Dermis blood vessel endothelial cell (primary cell): ENCODE data around the gene CORO6. TPM values are rescaled to one million over a fixed set of nuclear protein-coding genes. Genes with fewer than 3 reads are reported as not detected.

Source experiments
- DNase-seq: peaks from one replicate; pipeline ENCODE4 v3.0.0; 2010
- total RNA-seq: library from RNA; depleted of rRNA; stranded (reverse); fragments of >200 nt; gene quantifications from 2 replicates; pipeline ENCODE4 v1.2.3, GENCODE V29; 2014

The CORO6 gene
- total RNA-seq, 1 donor from 2014 or later = 3.9 TPM

DNA sequence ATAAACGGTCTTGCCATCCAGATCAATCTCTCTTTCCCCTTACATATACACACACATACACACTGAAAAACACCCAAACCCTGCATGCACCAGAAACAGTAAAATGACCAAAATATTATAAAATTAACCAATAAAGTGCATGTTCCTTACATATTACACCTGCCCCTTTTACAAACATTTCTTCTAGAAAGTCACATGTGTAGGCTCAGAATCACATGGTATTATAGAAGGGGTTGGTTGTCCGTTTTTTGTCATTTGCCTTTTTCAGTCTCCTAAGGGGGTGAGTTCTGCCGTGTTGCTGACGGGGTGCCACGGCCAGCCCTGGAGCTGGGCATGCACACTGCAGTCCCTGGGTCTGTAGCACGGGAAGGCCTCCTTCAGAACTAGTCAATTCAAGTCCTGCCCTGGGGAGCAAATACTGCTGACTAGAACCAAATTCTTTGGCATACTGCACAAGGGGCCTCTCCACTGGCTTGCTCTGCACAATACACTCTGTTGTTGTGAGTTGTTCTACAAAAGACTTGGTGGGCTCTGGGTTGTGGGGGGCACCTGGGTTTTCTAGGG lies 8.0 kb upstream of the CORO6 start:
- no peak for DNase-seq

DNA sequence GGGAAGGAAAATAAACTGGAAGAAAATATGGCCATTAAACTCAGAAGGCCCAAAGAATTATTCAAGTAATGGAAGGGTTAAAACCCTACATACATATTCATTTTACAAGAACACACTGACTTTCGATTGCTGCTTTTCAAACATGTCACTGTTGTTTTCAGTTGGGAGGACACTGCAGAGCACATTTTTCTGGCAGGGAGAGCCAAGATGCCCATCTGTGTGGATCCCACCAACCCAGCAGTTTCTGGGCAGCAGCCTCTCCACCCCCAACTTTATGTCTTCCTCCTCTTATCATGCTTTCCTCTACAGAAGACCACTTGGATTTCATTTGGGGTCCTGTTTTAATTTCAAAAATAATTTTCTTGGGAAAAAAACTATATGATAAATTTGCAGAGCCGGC lies 7.1 kb upstream of the CORO6 start:
- no peak for DNase-seq

DNA sequence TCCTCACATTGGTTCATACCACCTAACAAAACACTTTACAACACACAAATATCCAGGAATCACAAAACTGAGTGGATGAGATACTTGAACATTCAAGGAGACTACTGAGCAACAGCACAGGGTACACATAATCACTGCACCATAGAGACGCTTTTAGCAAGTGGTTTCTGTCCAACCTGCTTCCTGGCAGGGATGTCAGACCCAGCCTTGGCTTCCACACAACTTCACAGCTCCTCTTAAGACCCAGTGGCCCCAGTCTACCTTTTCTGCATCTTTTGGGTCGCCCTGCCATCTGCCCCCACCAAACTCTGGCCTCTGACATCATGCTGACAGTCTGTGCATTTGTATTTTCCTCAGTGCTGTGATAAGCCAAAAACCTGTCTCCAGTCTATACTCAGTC lies 5.9 kb upstream of the CORO6 start:
- DNase-seq = no peak

DNA sequence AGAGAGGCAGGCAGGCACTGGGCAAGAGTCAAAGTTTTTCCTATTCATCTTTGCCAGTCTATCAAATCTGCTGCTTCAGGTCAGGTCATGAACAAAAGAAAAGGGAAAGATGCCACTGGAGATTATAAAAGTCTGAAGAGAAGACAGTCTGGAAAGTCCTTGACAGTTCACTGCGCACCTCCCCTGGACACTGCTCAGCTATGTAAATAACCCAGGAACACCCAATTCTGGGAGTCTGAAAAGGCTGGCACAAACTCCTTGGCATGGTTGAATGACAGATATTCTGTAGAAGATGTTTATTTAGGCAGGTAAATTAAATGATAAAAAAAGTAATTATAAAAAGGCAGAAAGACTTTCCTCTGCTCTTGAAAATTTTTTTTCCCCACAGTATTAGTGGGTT lies 5.2 kb upstream of the CORO6 start:
- DNase-seq = no peak

DNA sequence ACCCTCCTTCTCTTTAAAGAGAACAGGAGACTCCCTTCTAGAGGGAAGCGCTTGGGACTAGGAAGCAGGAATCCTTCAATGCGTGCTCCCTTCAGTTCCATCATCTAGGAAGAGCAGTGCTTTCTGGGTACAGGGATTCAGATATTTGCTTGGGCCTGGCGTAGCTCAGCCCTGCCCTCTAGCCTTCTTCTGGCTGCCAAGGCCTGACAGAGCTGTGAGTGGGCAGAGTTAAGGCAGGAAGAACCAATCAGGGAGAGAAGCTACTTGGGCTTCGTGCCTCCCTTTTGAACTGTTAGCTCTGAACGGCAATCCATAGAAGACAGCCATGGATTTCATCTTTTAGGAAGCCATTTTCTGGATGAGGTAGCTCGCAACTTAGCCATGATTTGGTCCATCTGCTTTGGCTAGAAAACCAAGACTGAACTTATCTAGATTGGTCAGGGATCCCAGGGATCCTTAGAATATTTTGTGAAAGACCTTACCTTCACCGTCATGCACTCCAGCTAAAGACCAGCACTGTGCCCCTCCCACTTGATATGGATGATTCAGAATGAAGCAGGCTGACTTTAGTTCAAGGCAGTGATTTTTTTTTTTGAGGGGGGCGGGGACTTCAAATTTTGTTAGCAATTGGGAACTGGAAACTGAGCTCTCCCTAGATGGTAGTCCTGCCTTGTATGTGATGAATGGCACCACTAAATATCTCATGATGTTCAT lies 2.5 kb upstream of the CORO6 start:
- peak; percentile 34 for DNase-seq

DNA sequence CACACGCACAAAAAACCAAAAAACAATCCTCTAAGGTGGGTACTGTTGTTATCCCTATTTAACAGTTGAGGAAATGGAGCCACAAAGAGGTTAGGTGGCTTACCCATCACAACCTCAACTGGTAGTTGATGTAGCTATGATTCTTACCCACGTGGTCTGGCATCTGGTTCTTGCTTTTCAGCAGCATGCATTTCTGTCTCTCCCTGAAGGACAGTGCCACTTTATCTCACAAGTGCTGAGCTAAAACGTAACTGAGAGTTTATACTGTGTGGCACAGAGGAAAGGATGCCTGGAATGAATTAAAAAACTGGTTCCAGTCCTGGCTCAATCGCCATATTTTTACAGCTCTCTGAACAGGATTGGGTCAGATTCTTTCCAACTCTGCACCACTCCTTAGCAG lies 1.9 kb upstream of the CORO6 start:
- no peak for DNase-seq

DNA sequence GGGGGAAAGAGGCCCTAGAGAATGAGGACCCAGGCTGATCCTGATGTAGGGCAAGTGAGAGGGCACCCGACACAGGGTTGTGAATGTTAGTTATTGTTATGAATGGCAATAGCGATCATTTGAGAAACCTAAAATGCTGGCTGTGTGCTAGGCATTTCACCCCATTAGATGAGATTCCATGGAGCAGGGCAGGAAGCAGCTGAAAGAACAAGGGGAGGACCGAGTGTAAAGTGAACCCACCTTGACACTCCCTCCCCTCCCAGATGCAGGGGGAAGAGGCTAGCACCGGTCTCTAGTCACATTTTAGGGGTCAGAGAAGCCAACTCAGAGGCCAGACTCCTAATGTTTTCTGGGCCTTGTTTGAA lies 553 bp upstream of the CORO6 start:
- no peak for DNase-seq

DNA sequence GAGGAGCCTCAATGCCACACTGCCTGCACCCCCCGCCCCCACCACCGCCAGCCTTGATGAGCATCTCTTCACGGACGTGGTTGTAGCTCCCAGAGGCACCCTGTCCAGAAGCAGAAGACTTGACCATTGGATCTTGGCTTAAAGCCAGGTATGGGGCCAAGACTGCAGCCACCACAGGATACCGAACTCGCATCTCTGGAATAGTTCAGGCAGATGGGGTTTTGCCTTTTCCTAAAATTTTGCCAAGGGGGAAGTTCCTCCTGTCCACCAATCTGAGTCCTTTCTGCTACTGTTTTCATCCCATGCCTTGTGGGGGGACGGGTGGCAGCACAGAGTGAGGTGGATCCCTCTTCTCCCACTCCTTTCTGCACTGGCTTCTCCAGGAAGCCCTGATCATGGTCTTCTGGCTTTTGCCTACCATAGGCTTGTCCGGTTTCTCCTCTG lies 939 bp downstream of the CORO6 start:
- no peak for DNase-seq

DNA sequence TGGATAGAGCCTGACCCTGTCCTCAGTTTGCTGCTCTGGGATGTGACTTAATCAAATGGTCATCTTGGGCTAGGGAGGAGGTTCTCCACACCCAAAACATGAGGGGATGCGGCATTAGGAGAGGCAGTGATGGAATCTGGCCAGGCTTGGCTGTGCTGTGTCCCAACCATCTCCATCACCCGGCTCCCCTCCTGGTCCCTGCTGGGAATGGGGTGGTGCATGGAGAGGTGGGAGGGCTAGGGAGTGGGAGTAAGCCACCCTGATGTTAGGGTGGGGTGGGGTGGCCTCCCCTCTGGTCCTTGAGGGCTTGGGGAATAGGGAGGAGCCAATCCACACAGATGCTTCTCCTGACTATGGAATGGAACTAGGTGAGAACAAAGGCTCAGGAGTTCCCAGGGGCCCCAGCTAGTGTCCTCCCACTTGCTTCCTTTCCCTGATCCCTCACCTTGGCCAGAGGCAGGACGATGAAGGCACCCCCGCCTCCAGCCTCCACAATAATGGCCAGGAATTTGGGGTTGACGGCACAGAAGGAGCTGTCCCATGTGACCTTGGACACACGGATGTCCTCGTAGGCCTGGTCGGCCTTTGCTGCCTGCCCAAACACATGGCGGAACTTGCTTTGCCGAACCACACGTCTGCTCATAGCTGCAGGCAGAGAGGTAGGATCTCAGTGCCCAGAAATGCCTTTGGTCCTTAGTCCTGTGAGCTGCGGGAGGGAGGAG lies 1.8 kb downstream of the CORO6 start:
- DNase-seq = no peak

DNA sequence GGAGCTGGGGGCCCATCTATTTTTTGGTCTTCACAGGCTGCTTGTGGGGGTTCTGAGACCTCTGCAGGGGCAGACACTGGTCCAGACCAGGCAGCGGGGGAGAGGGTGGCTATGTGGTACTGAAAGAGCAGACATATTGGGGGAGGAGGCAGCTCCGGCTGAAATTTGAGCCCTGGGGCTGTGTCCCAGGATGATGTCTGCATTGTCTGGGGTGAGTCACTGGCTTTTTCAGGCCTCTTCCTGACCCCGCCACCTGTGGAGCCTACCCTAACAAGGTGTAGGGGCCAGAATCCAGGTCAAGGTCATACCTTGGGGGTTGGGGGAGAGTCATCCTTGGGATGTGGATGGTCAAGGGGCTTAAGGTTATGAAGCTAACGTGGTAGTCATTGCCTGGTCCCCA lies 2.4 kb downstream of the CORO6 start:
- DNase-seq = no peak

DNA sequence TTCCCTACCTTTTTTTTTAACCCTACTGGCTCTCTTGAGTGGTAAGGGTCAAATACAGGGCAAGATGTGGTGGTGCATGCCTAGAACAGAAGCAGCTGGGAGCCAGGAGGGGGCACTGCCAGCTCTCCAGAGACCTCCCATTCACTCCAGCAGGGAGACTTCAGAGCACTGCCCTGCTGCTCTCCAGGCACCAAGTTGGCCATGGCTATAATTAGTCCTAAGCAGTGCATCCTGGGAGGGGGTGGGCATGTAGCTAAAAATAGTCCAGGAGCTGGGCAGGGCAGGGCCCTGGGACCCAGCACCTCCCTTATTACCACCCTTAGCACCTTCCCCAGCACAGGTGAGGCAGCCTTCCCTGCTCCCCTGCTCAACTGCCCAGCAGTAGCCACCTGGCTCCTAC lies 3.5 kb downstream of the CORO6 start:
- DNase-seq = peak; percentile 68

DNA sequence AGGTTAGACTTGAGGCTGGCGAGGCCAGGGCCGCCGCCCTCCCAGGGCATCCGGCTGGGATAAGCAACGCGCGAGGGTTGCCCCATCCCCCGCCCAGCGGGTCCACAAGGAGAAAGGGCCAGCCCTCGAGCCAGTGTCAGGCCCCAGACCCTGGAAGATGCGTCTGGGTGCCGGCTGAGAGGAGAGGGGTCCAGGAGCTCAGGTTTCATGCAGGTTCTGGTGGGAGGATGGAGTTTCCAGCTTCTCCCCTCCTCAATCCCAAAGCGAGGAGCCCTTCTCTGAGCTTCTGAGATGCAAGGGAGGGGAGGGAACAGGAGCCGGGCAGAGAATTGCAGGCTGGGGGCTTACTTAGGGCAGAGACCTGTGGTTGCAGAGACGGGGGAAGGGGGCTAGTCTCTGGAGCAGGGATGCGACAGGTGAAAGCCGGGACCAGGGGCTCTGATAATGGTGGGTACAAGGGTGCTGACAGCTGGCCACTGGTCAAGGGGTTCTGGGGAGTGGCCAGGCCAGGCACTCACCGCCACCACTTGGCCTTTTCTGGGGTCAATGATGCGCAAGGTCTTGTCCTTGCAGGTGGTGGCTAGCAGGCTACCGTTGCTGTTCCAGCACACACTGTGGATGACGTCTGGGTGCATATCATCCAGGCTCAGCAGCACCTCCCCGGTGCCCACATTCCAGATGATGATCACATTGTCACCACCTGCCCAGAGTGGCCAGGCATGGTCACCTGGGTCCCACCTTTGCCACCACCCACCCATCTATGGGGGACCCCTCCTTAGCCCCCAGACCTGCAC lies 4.2 kb downstream of the CORO6 start:
- no peak for DNase-seq

DNA sequence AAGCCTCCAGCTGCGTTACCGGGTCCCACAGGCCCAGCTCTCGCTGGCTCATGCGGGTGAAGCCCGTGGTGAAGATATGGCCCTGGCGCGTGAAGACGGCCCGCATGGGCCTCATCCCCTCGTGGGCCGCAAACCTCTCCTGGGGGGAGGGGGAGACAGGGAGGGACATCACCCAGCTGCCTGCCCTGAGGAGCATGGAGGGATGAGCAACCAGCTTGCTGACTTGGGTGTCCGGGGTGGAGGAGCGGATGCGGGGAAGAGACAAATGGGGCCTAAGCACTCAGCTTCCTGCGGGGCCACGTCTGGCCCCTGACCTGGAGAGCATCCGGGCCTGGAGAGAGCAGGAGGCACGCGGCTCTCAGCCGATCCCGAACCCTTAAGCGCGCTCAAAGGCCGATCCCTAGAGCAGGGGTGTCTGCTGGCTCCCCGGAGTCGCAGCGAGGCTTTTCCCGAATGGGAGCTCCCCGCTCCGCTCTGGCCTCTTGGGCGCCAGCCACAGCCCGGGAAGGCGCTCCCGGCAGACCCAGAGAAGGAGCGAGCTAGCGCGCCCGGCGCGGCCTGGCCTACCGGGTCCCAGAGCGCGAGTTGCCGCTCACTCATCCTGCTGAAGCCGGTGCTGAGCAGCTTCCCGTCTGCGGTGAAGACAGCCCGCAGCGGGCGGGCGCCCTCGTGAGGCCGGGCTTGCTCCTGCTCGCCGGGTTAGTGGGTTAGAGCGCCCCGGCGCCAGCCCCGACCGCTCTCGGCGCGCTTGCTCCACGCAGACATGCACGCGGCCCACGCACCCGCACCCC lies 5.0 kb downstream of the CORO6 start:
- DNase-seq = peak; percentile 81

DNA sequence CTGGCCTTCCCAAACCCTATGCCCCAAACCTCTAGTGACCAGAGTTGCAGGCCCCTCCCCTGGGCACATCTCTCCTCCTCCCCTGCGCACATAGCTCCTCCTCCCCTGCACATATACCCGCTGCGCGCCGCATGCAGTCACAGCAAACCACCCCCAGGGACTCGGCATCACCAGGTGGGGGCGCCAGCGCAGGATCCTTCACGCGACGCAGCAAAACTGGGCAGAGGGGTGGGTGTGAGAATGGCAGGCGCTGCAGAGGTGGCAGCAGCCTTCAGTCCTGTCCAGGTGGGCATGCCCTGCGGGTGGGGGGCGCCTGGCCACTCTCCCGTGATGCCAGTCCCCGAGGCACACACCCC lies 5.6 kb downstream of the CORO6 start:
- peak; percentile 93 for DNase-seq

DNA sequence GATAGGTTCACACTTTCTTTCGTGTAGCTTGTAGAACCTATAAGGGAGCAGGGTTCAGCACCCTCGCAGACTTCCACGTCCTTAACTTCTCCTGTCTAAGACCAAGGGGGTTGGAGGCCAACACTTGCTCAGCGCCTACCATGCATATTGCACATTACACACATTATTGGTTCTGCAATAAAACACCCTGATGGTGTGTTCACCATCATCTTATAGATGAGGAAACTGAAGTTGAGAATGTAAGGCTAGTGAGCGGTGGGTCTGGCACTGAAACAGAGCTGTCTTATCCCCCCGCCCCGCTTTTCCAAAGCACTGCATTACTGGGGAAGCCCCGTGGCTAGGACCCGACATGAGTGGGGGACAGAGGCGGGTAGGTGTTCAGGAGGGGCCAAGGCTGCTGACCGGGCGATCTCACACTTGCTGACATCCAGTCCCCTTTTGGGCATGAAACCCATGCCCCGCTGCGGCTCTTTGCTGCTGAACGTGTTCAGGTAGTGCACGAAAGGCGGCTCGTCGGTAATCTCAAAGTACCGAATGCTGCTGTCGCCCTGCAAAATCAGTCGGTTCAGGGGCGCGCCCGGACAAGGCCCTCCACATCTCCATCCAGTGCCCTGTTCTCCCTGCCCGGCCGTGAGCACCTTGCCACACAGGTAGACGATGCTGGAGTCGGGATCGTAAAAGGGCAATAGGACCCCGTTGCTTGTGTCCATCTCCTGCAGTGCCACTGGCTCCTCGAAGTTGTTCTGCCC lies 6.2 kb downstream of the CORO6 start:
- no peak for DNase-seq

DNA sequence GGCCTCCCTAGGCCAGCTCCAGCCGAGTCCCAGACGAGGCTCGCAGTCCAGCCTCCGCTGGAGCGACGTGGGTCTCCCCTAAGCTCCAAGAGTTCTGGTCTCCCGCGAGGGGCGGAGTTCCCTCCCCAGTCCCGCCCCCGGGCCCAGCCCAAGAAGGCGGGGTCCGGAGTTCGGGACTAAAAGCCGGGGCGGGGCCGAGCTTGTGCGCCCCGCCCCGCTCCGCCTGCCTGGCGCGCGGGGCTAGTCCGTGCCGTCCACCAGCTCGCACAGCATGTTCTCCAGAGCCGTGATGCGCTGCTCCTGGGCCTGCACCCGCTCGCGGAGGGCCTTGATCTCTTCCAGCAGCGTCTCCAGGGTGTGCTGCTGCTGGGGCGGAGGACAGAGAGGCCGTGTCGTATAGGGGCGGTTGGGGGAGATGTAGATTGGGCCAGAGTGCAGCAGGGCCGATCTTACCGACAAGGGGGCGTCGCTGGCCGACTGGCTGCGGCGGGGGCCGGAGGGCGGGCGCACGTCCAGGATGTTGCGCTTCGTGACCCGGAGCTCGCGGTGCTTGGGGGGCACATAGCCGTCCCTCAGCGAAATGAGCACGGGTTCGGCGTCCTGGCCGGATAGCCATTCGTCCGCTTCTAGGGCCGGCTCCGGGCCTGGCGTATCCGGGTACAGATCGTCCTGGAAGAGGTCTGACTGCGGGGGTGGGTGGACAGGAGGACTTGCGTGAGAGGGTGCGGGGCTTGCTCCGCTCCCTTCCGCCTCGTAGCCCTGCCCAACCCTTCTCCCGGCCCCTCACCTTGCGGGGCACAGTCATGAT lies 7.0 kb downstream of the CORO6 start:
- DNase-seq = peak; percentile 88

DNA sequence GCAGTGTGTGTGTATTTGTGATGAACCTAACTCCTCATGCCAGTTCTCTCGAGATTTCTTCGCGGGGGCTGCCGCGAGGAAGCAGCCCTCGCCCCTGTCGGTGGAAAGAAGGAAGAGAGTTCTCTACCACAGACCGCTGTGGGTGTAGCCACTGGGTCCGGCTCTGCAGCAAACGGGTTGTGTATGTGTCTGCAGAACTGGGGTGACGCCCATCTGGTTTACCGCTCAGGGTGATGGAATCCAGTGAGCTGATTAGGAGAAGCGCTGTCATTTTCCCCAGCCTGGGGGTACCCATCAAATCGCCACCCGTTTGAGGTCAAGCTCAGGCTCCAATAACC lies 7.7 kb downstream of the CORO6 start:
- DNase-seq = no peak

DNA sequence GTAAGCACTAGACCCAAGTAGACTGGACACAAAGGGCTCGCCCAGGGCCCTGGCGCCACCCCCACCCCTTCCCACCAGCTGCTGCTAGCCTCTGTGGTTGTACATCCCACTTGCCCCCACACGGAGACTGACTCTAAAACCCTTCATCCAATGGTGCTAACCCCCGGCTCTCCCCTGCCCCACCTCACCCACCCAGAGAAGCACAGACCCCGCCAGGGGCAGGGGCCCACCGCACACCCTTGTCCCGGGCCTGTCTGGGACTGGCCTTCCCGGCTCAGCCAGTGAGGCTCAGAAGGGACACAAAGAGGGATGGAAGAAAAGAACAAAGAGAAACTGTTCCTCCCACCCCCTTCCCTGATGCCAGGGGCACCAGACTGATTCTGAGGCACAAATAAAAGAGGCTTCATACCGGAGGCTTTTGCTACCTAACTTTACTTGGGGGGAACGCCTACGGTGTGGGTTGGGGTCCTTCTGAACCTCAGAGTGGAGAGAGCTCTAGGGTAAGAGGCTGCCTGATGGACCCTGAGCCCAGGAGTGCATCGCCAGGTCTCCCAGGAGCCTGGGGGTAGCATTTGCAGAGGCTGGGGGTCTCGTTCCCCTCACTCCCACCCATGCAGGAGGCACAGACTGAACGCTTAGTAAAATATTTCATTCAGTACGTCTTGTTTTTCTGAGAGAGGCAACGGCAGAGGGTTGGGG lies 8.2 kb downstream of the CORO6 start:
- no peak for DNase-seq

DNA sequence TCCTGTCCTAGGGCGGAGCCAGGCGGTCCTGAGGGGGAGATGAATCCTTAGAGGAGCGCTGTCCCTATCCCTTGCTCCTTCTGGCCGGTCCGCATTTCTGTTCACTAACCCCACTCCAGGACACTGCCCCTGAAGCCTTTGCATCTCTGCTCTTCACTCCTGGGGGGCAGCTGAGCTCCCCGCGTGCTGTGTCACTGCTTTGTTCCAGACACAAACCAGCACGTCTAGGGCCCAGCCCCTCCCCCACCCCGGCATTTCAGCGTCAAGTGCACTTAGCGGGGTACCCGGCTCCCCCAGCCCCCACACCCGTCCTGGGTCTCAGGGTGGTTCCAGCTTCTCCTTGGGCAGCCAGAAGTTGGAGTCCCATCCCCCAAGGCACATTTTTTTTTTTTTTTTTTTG lies 8.9 kb downstream of the CORO6 start:
- DNase-seq = no peak

DNA sequence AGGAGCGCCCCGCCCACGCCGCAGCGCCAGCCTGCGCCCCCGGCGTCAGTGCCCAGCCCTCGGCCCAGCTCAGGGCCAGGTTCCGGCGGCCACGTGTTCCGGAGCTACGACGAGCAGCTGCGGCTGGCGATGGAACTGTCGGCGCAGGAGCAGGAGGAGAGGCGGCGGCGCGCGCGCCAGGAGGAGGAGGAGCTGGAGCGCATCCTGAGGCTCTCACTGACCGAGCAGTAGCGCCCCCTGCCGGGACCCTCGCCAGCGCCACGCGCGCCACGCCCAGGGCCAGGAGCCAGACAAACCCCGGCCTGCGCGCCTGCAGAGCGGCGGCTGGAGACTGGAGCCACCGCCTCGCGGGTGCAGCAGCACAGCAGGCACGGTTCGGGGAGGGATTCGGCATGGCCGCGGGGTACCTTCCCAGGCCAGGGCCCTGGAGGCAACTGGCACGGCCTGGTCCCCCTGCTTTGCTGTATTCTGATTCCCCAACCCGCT lies 9.3 kb downstream of the CORO6 start:
- DNase-seq = peak; percentile 95
